NCI-H526 (cell line): ENCODE data around the gene RGS13.
"Not testable (repeated sequence)": the region's sequence is repeated elsewhere in the genome, so short reads cannot be mapped to it uniquely, and the experiment has no call there.

Experiments
- DNase-seq, 2 experiments: peaks; one replicate each; lab custom pipeline; 2025; lab: John Stamatoyannopoulos, UW

Gene RGS13

DNA sequence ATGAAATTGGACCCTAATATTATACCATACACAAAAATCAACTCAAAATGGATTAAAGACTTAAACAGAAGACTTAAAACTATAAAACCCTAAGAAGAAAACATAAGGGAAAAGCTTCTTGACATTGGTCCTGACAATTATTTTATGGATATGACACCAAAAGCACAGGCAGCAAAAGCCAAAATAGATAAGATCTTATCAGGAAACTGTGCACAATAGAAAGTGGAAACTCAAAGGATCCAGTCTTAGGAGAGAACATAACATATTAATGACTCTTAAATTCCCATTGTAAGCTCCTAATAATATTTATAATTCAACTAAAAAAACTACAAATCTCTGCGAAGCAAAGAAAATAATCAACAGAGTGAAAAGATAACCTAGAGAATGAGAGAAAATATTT lies 39.8 kb downstream of the RGS13 start:
- DNase-seq = no peak

DNA sequence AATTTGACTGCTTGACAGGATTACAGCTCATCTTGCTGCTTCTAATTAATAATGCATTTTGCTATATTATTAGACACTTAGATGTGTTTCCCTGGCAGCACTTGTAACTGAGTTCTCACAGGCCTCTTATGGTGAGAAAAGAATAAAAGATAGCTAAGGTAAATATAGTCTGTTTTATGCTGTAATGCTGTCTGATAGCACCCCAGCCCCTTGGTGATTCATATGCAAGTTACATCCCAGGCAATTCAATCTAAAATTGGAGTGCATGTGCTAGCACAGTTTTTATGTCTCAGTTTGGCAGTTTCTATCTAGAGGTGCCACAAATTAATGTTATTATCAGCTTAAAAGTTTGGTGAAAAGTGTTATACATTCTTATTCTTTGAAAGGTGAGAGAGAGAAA lies 42.2 kb downstream of the RGS13 start:
- DNase-seq = no peak

DNA sequence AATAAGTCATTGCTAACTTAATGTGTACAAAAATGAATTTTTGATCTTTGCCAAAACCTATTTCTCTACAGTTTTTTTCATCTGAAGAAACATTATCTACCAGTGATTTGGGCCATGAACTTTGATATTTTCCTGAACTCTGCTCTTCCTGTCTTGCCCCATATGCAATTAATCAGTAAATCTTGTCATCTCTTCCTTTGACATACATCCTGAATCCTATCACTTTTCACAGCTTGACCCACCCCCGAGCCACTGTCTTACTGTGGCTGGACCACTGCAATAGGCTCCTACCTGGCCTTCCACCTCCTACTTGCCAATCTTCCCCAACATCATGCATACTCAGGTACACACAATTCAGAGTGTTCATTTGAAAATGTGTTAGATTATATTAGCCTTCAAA lies 46.4 kb downstream of the RGS13 start:
- no peak for DNase-seq

DNA sequence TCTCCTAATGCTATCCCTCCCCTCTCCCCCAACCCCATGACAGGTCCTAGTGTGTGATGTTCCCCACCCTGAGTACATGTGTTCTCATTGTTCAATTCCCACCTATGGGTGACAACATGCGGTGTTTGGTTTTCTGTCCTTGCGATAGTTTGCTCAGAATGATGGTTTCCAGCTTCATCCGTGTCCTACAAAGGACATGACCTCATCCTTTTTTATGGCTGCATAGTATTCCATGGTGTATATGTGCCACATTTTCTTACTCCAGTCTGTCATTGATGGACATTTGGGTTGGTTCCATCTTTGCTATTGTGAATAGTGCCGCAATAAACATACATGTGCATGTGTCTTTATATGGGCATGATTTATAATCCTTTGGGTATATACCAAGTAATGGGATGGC lies 47.1 kb downstream of the RGS13 start:
- DNase-seq = not testable (repeated sequence)

DNA sequence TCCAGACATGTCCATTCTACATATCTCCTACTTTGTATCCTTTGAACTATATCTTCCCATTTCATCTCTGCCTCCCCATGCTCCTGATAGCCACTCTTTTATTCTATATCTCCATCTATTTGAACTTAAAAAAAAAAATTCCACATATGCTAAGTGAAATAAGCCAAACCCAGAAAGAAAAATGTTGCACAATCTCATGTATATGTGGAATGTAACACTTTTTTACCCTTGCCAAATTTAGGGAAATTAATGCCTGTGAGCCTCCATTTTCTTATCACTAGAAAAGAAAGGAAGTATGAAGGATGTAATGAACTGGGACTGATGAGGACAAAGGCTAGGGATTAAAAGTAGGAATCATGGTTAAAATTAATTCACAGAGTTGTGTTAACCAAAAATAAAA lies 53.5 kb downstream of the RGS13 start:
- DNase-seq = no peak

DNA sequence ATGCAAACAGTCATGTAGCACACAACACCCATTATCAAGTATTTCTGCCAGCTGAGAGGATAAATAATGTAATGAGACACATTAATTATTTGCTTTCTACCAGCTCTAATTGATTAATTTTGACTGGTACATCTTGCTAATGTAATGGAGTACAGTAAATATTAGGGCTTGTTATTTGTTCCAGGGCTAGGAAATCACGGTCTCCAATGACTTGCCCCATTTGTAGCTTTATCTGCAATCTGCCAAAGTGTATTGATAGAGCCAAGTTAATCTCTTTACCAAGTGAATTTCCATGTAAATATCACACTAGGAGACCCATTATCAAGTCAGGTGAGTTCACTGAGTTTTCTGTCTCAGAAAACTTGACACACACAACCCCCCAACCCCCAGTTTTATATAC lies 55.1 kb downstream of the RGS13 start:
- DNase-seq = no peak

DNA sequence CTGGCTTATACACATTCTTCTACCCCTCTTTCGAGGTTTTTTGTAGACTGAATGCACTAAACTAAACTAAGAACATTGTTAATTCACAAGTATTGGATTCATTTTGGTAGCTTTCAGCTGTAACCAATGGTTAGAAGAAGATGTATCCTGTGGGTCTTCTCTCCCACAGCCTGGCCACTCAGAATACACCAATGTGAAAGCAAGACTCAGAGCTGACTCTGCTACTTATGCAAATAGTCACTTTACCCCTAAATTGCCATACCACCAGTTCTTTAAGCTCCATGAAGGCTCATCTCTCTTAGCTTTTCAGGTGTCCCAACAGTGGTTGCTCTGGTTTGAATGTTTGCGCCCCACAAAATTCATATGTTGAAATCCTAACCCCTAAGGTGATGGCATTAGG lies 60.1 kb downstream of the RGS13 start:
- no peak for DNase-seq

DNA sequence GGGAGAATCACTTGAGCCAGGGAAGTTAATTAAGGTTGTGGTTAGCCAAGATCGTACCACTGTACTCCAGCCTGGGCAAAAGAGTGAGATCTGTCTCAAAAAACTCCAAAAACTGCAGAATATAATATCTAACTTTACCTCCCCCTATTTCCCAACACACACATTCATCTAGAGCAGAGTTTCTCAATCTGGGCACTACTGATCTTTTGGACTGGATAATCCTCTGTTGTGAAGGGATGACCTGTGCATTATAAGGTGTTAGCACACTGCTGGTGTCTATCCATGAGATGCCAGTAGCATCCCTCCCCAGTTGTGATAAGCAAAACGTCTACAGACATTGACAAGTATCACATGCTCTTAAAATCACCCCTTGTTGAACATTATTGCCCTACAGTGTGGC lies 61.8 kb downstream of the RGS13 start:
- DNase-seq = no peak

DNA sequence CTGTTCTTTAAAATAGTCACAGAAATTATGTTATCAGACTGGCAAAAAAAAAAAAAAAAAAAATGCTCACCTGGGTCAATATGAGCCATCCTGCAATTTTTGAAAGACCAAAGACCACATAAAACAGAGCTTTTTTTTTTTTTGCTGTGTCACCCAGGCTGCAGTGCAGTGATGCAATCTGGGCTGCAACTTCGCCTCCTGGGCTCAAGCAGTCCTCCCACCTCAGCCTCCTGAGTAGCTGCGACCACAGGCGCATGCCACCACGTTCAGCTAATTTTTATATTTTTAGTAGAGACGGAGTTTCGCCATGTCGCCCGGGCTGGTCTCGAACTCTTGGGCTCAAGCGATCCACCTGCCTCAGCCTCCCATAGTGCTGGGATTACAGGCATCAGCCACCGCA lies 62.8 kb downstream of the RGS13 start:
- DNase-seq = no peak

DNA sequence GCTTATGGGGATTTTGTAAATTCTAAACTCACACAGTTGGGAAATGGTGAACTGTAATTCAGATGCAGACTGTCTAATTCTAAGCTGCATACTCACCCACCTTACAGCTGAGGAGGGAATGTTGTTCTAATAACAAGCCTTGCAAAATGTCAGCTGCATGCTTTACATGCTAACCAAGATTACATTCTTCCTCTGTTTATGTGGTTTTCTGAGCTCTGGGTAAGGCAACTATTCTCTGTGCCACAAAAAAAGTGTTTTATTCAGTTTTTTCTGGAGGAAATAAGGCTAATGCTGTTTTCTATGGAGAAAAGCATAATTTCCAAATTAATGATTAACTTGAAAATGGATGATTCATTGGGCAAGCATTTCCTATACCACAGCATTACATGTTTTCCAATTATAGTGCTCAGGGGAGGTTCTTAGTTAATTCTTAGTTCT lies 64.9 kb downstream of the RGS13 start:
- DNase-seq = no peak

DNA sequence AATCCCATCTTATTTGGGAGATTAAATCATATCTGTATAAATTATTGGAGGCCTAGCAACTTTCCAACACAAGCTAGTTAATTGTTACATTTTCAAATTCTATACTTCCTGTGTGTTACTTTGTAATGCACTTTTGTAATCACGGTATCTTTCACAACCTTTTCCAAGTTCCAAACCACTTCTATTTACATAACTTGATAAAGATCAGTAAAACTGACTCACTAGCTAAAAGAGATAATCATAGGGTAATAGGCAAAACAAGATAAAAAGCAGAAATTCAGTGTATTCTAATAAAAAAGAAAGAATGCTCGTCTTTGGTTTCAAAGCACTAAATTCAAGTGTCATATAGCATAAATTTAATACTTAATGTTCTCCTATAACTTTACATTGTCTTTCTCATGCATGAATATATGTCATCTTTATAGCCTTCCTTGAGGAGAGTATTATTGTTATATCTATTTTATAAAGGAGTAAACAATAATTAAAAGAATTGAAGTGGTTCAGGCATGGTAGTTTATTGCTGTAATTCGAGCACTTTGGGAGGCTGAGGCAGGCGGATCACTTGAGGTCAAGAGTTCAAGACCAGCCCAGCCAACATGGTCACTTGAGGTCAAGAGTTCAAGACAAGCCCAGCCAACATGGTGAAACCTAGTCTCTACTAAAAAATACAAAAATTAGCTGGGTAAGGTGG lies 66.4 kb downstream of the RGS13 start:
- no peak for DNase-seq

DNA sequence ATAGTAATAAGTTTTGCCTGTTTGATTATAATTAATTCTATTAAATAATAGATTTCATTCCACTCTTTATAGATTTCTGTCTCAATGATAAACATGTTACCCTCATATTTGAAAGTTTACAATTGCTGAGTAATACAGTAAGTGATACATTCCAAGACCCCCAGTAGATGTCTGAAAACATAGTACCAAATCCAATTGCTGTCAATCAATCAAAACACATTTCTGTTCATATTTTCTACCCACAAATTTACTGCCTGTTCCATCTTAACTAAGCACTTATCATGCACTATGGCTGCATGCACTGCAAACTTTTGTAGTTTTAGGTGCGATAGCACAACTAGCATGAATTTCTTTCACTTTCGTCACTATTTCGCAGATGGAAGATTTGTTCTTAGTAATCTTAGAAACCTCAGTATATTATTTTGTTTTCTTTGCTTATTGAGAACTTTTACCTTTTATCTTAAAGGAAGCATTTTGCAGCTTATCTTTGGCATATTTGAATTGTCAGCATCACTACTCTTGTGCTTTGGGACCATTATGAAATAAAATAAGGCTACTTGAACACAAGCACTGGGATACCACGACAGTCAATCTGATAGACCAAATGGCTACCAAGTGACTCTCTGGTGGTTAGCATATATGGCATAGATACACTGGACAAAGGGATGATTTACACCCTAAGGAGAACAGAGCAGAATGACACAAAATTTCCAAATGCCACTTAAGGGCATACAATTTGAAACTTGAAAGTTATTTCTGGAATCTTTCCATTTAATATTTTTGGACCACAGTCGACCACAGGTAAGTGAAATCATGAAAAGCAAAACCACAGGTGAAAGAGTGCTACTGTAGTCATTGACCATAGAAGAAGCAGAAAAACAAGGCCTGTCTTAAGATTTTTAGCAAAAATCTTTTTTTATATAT lies 67.6 kb downstream of the RGS13 start:
- no peak for DNase-seq

DNA sequence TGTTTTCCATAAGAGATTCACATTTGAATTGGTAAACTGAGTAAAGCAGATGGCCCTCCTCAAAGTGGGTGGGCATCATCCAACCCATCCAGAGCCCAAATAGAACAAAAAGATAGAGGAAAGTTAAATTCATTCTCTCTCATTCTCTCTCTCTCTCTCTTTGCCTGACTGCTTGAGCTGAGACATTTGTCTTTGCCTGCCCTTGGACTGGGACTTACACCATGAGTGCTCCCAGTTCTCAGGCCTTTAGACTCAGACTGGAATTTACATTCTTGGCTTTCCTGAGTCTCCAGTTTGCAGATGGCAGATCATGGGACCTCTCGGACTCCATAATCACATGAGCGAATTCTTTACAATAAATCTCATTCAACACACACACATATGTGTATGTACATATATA lies 69.6 kb downstream of the RGS13 start:
- no peak for DNase-seq

DNA sequence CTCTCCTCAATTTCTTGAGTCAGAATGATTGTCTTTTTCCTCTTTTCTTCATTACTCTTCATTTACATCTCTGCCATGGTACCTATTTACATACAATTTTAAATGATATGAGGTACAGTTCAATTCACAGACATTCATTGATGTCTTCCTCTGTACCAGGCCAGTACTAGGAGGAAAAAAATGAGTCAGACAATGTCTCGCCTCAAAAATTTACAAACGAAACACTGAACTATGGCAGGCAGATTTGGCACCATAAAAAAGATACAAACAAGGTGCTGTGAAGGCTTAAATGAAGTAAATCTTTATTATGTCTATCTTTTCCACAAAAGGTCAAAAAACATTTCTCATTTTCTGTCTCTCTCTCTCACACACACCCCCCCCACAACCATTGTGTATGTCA lies 71.0 kb downstream of the RGS13 start:
- DNase-seq = no peak

DNA sequence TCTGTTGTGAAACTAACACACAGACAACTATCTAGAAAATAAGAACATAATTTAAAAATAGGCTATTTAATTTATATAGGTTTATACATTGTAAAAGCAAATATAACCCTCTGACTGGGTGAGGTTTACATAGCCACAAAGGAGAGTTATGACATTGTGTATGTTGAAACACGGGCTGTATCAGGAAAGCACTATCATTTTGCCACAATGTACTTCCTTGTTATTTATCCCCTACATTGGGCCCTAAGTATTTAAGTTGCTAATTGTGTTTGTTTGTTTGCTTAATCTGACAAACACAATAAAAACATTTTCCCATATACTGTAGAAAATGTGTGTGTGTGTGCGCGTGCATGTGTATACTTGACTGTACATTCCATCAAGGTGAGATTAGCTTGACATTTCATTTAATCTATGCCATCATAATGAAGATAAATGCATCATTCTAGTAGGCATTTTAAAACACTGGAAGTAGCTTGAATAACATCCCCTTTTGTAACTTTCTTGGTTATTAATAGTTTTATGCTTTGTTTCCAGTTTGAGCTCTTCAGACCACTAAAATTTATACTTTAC lies 72.1 kb downstream of the RGS13 start:
- no peak for DNase-seq

DNA sequence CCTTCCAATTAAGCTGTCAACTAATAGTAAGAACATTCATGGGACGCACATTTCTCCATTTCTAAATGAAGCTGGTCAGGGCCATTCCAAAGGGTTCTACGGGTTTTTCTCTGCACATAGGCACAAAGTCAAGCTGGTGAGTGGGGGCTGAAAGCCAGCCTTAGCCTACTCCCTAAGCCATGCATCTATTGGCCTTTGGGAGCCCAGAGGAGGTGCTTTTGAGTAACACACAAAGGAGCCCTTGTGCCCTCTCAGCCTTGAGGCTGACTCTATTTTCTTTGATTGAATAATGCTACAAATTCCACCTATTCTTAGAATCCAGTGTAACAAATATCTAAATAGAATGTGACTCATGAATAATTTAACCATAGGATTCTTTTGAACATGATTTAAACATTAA lies 73.6 kb downstream of the RGS13 start:
- DNase-seq = no peak
